ENCODE measurements around the gene PRR23E. TPM values are rescaled to one million over a fixed set of nuclear protein-coding genes. Genes with fewer than 3 reads are reported as not detected.

PRR23E gene
- total RNA-seq = not detected

GRCh38 chr3:127192576-127193232 lies at the start of gene PRR23E:
TSS of gene PRR23E (plus strand) at chr3:127193131. CDS start at chr3:127196686, 3,555 bp downstream.
- DNase-seq = no peak
- H3K9me3 Mint-ChIP-seq = peaks cover 8% of the 10 kb centered on the region
- no peaks in the 10 kb centered on the region for H3K36me3 Mint-ChIP-seq
- no peaks in the 10 kb centered on the region for H3K4me1 Mint-ChIP-seq
- no peak within 1 kb of the TSS for H3K4me3 Mint-ChIP-seq
- H3K27ac Mint-ChIP-seq = no peak within 1 kb of the TSS
- H3K27me3 Mint-ChIP-seq = peaks cover 6% of the 10 kb centered on the region

- H3K27me3 Mint-ChIP-seq = peaks cover 4% of the 10 kb centered on the region
- H3K9me3 Mint-ChIP-seq = peaks cover 8% of the 10 kb centered on the region
- H3K4me1 Mint-ChIP-seq = no peaks in the 10 kb centered on the region
- no peaks in the 10 kb centered on the region for H3K36me3 Mint-ChIP-seq
- no peak overlapping the region for H3K4me3 Mint-ChIP-seq
- H3K27ac Mint-ChIP-seq = no peak overlapping the region
- no peak for DNase-seq
Observed at GRCh38 chr3:127143172-127143571, 49.8 kb upstream of the PRR23E start.

- H3K4me1 Mint-ChIP-seq = no peaks in the 10 kb centered on the region
- no peak overlapping the region for H3K4me3 Mint-ChIP-seq
- H3K27me3 Mint-ChIP-seq = peaks cover 4% of the 10 kb centered on the region
- DNase-seq = no peak
- H3K36me3 Mint-ChIP-seq = no peaks in the 10 kb centered on the region
- H3K27ac Mint-ChIP-seq = no peak overlapping the region
- peaks cover 8% of the 10 kb centered on the region for H3K9me3 Mint-ChIP-seq
Observed at GRCh38 chr3:127144631-127145030, 48.3 kb upstream of the PRR23E start.

GRCh38 chr3:127145266-127145665 lies 47.7 kb upstream of the PRR23E start:
- H3K9me3 Mint-ChIP-seq = peaks cover 8% of the 10 kb centered on the region
- H3K4me1 Mint-ChIP-seq = no peaks in the 10 kb centered on the region
- peaks cover 4% of the 10 kb centered on the region for H3K27me3 Mint-ChIP-seq
- no peak for DNase-seq
- no peaks in the 10 kb centered on the region for H3K36me3 Mint-ChIP-seq
- no peak overlapping the region for H3K27ac Mint-ChIP-seq
- H3K4me3 Mint-ChIP-seq = no peak overlapping the region

GRCh38 chr3:127147291-127147885 lies 45.5 kb upstream of the PRR23E start:
- no peaks in the 10 kb centered on the region for H3K4me1 Mint-ChIP-seq
- H3K27me3 Mint-ChIP-seq = peaks cover 4% of the 10 kb centered on the region
- no peaks in the 10 kb centered on the region for H3K36me3 Mint-ChIP-seq
- no peak for DNase-seq
- no peak overlapping the region for H3K4me3 Mint-ChIP-seq
- H3K27ac Mint-ChIP-seq = no peak overlapping the region
- peaks cover 8% of the 10 kb centered on the region for H3K9me3 Mint-ChIP-seq

- H3K27ac Mint-ChIP-seq = no peak overlapping the region
- no peak overlapping the region for H3K4me3 Mint-ChIP-seq
- no peak for DNase-seq
- peaks cover 4% of the 10 kb centered on the region for H3K27me3 Mint-ChIP-seq
- H3K36me3 Mint-ChIP-seq = no peaks in the 10 kb centered on the region
- H3K4me1 Mint-ChIP-seq = no peaks in the 10 kb centered on the region
- H3K9me3 Mint-ChIP-seq = peaks cover 1% of the 10 kb centered on the region
Observed at GRCh38 chr3:127149621-127150310, 43.2 kb upstream of the PRR23E start.

GRCh38 chr3:127150513-127151250 lies 42.2 kb upstream of the PRR23E start:
- Mint-ChIP-seq H3K27ac (no peak overlapping the region), H3K36me3 (no peaks in the 10 kb centered on the region), H3K4me3 (no peak overlapping the region), H3K4me1 (no peaks in the 10 kb centered on the region), H3K27me3 (peaks cover 4% of the 10 kb centered on the region), H3K9me3 (peaks cover 1% of the 10 kb centered on the region)
- DNase-seq = no peak

GRCh38 chr3:127151251-127151564 lies 41.7 kb upstream of the PRR23E start:
- H3K9me3 Mint-ChIP-seq = no peaks in the 10 kb centered on the region
- no peak overlapping the region for H3K27ac Mint-ChIP-seq
- no peak for DNase-seq
- H3K27me3 Mint-ChIP-seq = no peaks in the 10 kb centered on the region
- no peaks in the 10 kb centered on the region for H3K4me1 Mint-ChIP-seq
- H3K36me3 Mint-ChIP-seq = no peaks in the 10 kb centered on the region
- H3K4me3 Mint-ChIP-seq = no peak overlapping the region

GRCh38 chr3:127151992-127152650 lies 40.8 kb upstream of the PRR23E start:
- H3K4me3 Mint-ChIP-seq = no peak overlapping the region
- H3K4me1 Mint-ChIP-seq = no peaks in the 10 kb centered on the region
- no peaks in the 10 kb centered on the region for H3K27me3 Mint-ChIP-seq
- H3K27ac Mint-ChIP-seq = no peak overlapping the region
- DNase-seq = no peak
- H3K9me3 Mint-ChIP-seq = no peaks in the 10 kb centered on the region
- H3K36me3 Mint-ChIP-seq = no peaks in the 10 kb centered on the region

- Mint-ChIP-seq H3K4me1 (no peaks in the 10 kb centered on the region), H3K9me3 (no peaks in the 10 kb centered on the region), H3K27ac (no peak overlapping the region), H3K36me3 (no peaks in the 10 kb centered on the region), H3K27me3 (no peaks in the 10 kb centered on the region), H3K4me3 (no peak overlapping the region)
- DNase-seq = no peak
Observed at GRCh38 chr3:127152684-127153505, 40.0 kb upstream of the PRR23E start.

GRCh38 chr3:127153506-127153815 lies 39.5 kb upstream of the PRR23E start:
- no peak overlapping the region for H3K27ac Mint-ChIP-seq
- no peaks in the 10 kb centered on the region for H3K36me3 Mint-ChIP-seq
- no peaks in the 10 kb centered on the region for H3K9me3 Mint-ChIP-seq
- no peak overlapping the region for H3K4me3 Mint-ChIP-seq
- H3K4me1 Mint-ChIP-seq = no peaks in the 10 kb centered on the region
- no peaks in the 10 kb centered on the region for H3K27me3 Mint-ChIP-seq
- no peak for DNase-seq

GRCh38 chr3:127156338-127157050 lies 36.4 kb upstream of the PRR23E start:
- no peak for DNase-seq
- Mint-ChIP-seq H3K36me3 (no peaks in the 10 kb centered on the region), H3K9me3 (no peaks in the 10 kb centered on the region), H3K27me3 (no peaks in the 10 kb centered on the region), H3K4me1 (no peaks in the 10 kb centered on the region), H3K27ac (no peak overlapping the region), H3K4me3 (no peak overlapping the region)

GRCh38 chr3:127157171-127157828 lies 35.6 kb upstream of the PRR23E start:
- Mint-ChIP-seq H3K4me3 (no peak overlapping the region), H3K27me3 (no peaks in the 10 kb centered on the region), H3K9me3 (no peaks in the 10 kb centered on the region), H3K4me1 (no peaks in the 10 kb centered on the region), H3K27ac (no peak overlapping the region), H3K36me3 (no peaks in the 10 kb centered on the region)
- DNase-seq = no peak

Data from activated naive CD8-positive, alpha-beta T cell treated with anti-CD3 and anti-CD28 coated beads for 36 hours (primary cell).